Right renal pelvis (tissue), 4 donors: Measurements from ENCODE around the gene MAP2K4. TPM values are rescaled to one million over a fixed set of nuclear protein-coding genes. Genes with fewer than 3 reads are reported as not detected.

Experiments used
- DNase-seq, 4 donors: peaks; one replicate each; pipeline ENCODE4 v3.0.0-alpha.2; 2013; ENCODE audit warnings: low read depth in 4 of 4, low spot score in 3 of 4, missing footprints in 1 of 4
- polyA plus RNA-seq, 4 donors: library from polyadenylated mRNA; unstranded; fragments of 120-200 nt; gene quantifications; one replicate each; pipeline ENCODE4 v1.2.1, GENCODE V29; 2013; ENCODE audit not compliant: insufficient read length in 4 of 4

MAP2K4 gene
- polyA plus RNA-seq, 4 donors = 37.5 to 46.9 (median 44.1) TPM

DNA sequence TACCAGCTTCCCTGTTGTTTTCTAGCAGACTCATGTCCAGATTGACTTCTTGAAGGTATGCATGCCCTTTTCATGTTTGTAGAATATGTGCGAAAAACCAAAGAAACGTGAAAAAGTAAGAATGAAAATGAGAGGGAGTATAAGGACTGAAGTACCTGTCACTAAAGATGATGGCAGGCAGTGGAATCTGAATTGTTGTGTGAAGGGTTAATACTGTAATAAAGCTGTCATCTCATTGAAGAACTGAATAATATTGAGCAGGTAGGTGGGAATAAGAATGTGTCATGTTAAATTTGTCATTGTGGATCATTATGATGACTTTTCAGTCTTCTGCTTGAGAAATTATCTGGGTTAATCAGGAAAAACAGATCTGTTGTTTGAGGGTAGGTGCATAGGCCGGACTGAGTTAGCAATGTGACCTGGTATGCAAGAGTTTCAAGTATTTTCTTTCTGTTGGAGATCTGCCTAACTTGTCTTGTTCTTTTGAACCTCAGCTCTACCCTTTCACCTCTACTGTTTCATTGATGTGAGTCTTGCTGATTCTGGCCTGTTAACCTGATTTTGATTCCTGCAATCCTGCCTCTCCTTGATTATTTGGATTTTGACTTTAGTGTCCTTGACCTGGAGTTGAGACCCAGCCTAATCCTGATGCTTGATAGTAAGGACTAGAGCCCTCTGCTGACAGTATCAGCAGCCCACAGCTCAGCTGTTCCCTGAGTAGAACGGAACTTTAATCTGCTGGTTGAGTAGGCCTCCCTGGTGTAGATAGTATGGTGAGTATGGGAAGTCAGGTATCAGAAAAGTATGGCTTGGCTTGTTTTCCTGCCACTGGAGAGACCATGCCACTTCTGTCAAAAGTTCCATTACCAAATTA is 64.6 kb downstream of the MAP2K4 start:
- no peak for DNase-seq

DNA sequence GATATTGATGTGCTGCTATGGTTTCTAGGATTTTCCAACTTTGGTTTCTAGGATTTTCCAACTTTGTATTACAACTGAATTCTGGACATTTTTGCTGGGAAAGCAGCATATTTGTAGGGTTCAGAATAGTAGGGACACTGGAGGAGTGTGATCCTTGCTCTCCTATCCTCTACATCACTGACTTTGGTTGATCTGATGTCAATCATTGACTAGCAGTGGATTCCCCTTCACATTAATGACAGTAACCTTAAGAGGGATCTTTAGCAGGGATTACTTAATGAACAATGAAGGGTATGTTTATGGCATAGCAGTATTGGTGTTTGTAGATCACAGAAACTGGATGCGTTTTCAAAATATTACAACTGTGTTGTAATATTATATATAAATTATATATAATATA is 67.4 kb downstream of the MAP2K4 start:
- peak in 1 of 4 donors; percentile 2 for DNase-seq

DNA sequence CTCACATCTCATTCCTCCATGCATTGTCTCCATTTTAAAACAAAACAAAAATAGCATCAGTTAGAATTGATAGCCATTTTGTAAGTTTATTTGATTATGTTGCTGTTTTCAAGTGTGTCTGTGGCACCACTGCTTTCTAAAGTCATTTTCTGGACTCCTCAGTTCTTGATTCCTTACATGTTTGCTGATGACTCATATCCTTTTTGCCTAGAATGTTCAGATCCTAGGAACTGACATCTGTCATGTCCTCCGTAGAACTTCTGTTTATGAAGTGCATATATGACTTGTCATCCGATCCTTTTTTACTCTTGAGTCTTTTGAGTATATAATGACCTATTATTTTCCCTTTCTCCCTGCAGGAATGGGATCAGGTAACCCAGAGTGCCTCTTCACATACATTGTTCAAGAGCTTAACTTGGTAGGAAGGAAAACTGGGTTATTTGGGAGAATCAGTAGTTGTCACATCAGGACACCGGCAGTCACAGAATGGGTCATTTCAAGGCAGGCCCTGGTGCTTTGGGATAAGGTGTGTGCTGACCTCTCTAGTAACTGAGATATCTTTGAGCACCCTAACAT is 69.2 kb downstream of the MAP2K4 start:
- no peak for DNase-seq

DNA sequence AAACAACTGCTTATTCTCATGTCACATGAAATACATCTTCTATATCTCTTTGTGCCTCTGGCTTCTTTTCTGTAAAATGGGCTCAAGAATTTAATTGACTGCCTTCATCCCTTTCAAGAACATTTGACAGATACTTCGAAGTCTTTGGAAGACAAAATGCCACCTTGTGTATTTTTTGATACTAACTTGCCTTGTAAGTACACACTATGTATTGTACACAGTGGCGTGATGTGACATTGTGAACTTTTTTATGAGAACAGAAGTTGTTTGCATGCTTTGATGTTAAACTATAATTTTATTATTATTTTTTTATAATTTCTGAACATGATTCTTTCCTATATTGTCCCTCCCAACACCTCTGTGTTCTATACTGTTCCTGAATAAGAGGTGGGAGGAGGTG is 73.7 kb downstream of the MAP2K4 start:
- no peak for DNase-seq

DNA sequence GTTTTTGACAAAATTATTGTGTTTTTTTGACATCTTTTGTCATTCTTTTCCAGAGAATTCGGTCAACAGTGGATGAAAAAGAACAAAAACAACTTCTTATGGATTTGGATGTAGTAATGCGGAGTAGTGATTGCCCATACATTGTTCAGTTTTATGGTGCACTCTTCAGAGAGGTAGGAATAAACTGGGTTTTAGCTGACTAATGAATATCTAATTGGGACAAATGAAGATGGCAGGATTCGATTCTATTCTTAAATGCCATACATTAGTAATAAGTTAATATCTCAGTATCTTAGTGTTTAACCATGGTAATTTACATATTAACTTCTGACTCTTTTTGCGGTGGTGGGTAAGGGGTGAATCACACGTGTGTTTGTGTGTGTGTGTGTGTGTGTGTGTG is 74.8 kb downstream of the MAP2K4 start:
- no peak for DNase-seq

DNA sequence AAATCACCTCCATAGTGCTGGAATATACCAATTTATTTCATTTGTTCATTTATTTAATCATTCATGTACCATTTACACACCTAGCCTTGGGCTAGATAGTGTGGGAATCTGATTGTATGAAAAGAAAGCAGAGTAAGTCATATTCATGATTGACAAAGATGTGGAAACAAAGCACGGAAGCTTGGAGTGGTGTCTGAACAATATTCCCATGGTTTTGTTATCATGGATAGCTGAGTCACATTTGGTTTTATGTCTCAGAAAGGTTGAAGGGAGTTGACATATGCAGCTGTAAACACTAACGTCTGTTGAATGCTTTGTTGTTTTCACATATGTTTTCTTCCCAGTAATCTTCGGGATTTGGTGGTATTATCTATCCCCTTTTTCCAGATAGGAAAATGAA is 76.6 kb downstream of the MAP2K4 start:
- no peak for DNase-seq

DNA sequence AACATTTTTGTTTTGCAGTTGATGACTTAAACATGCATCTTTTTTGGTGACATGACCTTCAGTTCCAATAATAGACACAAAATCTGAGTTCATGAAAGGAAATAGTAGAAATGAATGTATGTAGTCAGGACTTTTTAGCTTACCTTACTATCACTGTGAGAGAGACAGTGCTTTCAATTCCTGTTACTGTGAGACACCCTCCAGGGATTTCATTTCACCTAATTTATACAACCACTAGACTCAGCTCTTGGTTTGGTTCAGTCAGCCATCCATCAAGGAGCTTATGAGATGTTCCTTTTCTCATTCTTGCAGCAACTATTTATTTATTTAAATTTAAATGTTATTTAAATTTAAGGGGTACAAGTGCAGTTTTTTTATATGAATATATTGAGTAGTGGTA is 77.9 kb downstream of the MAP2K4 start:
- DNase-seq = no peak

DNA sequence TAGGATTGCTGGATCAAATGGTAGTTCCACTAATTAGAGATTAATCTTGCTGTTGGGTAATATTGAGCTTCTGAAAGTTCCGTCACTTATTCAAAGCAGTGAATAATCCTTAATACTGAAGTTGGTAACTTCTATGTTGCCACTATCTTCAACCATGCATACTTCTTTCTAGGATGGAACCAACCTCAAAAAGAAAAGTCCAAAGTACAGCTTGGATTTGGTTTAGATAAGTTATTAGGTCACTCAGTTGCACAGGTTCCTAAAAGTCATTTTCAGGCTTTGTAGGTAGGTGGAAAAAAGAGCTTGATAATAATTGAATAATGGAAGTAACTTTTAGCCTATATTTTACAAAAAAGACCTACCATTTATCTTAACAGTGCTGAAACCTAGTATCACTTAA is 78.7 kb downstream of the MAP2K4 start:
- no peak for DNase-seq

DNA sequence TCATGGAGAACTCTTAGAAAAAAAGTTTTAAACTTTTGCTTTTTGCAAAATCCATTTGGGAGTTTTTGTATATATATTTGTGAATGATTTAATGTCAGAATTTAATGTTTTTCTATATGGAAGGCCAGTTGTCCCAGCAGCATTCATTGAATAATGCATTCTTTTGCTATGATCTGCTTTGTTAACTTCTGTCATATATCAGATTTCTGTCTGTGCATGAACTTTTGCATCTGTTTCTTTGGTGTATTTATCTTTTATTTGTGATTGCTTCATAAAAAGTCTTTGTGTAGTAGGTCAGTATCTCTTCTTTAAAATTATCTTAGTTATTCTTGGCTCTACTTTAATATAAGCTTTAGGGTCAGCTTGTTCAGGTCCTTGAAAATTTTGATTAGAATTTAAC is 84.2 kb downstream of the MAP2K4 start:
- DNase-seq = no peak

DNA sequence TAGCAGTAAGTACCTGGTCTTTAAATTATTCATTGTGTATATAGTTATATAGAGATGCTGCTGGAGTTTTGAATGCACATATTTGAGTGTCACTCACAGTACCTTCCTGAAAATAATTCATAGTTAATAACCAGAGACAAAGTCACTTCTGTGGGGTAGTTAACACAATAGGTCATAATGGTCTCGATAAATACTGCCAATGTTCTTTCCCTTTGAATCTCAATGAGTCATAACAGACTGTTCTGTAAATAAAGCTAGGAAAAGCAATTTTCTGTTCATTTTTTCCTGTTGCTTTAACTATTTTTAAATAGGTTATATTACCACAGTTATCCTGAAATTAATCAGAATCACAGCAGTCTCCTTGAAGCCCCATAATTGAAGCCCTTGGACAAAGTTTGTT is 87.2 kb downstream of the MAP2K4 start:
- no peak for DNase-seq

DNA sequence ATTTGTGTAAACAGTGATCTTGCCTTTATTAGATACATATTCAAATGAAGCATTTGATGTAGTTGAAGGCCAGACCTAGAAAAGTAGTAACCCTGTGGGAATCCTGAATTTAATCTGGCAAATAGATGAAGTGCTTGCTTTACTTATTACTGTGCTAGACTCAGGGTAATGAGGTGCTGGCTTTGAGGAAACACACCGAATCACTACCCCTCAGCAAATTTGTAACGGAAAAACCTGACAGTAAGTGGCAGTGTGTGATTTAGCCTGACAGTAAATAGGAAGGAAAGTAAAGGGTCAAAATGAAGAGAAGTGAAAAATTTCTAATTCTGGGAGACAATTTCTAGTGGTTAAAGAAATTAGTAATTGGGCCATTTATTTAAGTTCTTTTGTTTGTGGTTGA is 90.2 kb downstream of the MAP2K4 start:
- DNase-seq = no peak

DNA sequence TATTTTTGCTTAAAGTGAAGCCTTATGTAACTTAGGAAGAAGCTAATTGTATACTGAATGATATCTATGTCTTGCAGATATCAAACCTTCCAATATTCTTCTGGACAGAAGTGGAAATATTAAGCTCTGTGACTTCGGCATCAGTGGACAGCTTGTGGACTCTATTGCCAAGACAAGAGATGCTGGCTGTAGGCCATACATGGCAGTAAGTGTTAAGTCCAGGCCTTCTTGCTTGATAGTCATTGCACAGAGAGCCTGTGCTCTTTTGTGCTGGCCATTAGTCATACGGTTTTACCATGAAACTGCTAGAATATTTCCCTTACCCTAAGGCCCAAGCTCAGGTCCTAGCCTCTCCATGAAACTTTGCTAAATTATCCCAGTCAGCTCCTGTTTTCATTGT is 92.5 kb downstream of the MAP2K4 start:
- DNase-seq = no peak

DNA sequence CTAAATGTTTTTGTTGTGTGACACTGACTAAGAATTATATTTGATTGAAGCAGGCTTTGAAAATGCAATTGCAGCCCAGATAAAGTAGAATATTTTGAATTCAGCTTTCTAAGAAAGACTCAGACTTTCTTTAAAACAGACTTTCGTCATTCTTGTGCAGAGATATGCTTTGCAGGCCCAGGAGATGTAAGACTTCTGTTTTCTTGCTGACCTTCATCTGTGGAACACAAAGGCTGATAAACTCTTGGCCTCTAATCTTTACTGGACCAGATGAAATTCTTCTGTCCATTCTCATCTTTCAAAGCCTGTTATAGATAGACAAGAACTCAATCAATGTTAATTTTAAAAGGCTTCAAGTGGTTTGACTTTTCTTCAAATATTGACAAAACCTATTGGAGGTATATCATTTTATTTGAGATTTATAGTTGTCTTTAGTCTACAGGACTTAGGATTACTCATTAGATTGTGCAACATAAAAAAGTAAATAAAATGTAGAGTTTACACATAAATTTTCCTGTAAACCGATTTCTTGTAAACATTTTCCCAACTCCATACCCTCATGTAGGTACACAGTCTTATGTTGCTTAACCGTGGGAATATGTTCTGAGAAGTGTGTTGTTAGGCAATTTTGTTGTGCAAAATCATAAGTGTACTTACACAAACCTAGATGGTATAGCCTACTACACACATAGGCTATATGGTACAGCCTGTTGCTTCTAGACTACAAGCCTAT is 94.2 kb downstream of the MAP2K4 start:
- DNase-seq = no peak

DNA sequence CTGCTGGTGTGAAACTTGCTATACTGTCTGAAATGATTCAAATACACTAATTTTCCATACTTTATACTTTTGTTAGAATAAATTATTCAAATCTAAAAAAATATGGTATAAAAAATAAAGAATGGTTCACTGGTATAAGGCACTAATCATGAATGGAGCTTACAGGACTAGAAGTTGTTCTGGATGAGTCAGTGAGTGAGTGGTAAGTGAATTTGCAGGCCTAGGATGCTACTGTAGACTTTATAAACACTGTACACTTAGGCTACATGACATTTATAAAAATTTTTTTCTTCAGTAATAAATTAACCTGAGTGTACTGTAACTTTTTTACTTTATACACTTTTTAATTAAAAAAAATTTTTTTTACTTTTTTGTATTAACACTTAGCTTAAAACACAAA is 95.5 kb downstream of the MAP2K4 start:
- no peak for DNase-seq

DNA sequence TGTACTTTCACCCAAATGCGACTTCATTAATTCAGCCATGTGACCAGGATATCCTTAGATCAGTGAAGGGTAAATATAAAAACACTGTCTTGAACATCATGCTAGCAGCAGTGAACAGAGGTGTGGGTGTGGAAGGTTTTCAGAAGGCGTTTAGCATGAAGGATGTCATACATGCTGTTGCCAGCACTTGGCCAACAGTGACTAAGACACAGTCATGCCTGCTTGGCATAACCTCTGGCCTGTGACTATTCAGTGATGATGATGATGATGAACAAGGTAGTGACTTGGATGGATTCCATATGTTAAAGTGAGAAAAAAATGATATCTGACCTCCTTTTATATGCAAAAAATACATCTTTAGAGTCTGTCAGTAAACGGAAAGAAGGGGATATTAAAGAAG is 97.9 kb downstream of the MAP2K4 start:
- DNase-seq = no peak

DNA sequence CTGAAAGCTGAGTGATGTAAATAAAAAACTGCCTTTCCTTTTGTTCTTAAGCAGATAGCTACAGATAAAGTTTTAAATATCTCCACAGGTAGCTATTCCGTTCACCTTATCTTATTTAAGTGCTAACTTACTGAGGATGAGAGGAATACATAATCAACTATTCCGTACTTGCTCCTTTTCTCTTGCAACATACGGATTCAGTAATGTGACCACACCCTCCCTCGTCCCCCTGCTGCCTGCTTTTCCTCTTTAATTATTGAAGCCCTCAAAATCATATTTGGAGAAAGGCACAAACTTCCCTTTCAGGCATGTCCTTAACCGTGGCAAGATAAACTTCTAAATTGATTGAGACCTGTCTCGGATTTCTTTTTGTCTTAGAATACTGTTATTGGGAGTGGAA is 101.4 kb downstream of the MAP2K4 start:
- no peak for DNase-seq

DNA sequence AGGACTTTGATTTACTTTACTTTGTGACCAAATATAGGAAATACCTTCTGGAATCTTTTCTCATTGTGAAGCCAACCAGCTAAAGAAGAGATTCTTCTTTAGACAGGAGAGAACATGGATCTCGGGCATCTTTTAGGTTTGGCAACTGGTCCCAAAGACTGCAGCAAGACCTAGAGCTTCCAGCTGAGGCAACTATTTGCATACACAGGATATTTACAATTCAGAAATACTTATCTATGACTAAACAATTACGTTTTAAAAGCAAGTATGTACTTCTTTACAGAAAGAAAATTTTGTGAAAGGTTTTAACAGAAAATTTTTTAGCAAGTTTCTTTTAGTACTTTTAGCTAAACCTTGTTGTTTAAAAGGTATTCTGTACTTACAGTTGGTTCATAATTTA is 106.5 kb downstream of the MAP2K4 start:
- no peak for DNase-seq

DNA sequence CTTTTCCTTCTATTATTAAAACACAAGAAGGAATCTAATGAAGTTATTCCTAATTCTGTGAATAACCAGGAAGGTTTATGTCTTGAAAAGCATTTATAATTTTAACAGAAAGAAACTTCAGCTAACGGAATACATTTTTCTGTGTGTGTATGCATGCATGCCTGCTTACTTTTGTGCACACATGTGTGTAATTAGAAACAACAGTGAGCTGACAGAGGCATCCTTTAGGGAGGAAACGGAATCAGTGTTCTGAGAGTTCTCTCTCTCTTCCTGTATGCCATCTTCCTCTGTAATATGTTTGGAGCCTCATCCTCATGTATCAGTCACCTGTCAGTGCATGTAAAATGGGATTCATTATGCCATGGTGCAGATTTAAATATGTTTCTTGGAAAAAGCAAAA is 107.0 kb downstream of the MAP2K4 start:
- DNase-seq = no peak

DNA sequence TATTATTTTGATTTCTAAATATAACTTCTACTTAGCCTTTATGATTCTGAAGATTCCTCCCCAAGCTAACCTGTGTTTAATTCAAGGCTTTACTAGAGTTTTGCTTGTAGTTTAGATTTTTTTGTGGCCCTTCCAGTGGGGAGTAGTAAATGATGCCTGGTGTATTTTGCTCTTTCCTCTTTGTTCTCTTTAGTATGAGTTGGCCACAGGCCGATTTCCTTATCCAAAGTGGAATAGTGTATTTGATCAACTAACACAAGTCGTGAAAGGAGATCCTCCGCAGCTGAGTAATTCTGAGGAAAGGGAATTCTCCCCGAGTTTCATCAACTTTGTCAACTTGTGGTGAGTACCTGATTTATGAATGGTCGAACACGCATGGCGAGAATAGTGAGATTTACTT is 108.3 kb downstream of the MAP2K4 start:
- DNase-seq = no peak

DNA sequence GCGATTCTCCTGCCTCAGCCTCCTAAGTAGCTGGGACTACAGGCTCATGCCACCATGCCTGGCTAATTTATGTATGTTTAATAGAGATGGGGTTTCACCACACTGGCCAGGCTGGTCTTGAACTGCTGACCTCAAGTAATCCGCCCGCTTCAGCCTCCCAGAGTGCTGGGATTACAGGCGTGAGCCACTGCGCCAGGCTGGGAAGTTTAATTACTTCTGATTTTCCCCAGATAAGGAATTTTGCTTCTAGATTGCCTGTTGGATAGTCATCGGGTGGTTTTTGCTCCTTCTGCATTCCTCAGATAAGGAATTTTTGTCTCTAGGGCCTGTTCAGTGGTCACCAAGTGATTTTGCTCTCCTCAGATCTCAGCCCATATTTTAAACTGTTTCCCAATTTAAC is 112.5 kb downstream of the MAP2K4 start:
- DNase-seq = no peak

DNA sequence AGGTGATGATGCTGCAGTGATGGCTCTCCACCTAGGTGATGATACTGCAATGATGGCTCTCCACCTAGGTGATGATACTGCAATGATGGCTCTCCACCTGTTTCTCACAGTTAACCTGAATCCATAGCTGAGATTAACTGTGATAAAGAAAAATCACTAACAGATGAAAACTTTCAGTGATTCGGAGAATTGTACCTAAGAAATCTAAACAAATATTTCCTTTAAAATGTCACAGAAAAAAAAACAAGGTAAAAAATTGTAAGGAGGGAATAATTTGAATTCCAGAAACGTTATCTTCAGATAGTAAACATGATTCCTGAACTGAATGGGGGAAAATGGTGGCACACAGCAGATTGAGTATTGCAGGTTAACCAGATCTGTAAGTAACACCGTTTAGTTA is 113.4 kb downstream of the MAP2K4 start:
- no peak for DNase-seq

DNA sequence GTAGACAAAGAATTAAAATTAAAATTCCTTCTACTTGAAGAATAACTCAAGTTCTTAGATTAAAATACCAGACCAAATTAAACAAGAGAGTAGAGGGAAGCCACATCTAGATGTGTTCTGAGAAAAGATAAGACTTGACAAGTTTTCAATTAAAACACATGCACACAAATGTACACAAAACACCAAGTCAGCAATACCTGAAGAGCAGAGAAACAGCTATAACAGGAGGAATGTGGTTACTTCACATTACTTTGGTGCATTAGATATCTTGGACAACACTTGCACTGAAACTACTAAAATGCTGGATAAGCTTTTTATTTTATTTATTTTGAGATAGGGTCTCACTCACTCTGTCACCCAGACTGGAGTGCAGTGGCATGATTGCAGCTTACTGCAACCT is 113.9 kb downstream of the MAP2K4 start:
- DNase-seq = no peak
